Prostate gland (tissue), 2 donors: Measurements from ENCODE around the gene NMNAT3. TPM values are rescaled to one million over a fixed set of nuclear protein-coding genes. Genes with fewer than 3 reads are reported as not detected.

ENCODE experiments used
- DNase-seq: peaks from one replicate; pipeline ENCODE4 v3.0.0-alpha.2; 2019; ENCODE audit warnings: low spot score
- H3K27ac ChIP-seq, 2 donors: fragments of 200-600 bp; sonication (generic); 2 replicates each; pipeline ENCODE4 v1.5.1; 2017 to 2019
- H3K27me3 ChIP-seq: fragments of 200-600 bp; sonication (generic); replicated peaks from 2 replicates; pipeline ENCODE4 v1.5.1; 2019; ENCODE audit not compliant: insufficient read depth
- H3K36me3 ChIP-seq, 2 donors: fragments of 200-600 bp; sonication (generic); 1 replicate in 1 of 2; 2 replicates in 1 of 2; pipeline versions ENCODE4 v1.5.1 to v1.8.1; 2017 to 2019
- H3K4me1 ChIP-seq: fragments of 200-600 bp; sonication (generic); replicated peaks from 2 replicates; pipeline ENCODE4 v1.5.1; 2019
- H3K4me3 ChIP-seq, 2 donors: fragments of 200-600 bp; sonication (generic); 2 replicates each; pipeline ENCODE4 v1.5.1; 2017 to 2019
- H3K9me3 ChIP-seq: fragments of 200-600 bp; sonication (generic); 2 replicates; pipeline ENCODE4 v1.5.1; 2017
- POLR2A ChIP-seq: fragments of 450-650 bp; IDR thresholded peaks from one replicate; pipeline ENCODE4 v1.6.1; 2016; ENCODE audit warnings: antibody characterized with exemption, mild to moderate bottlenecking
- POLR2AphosphoS5 ChIP-seq: sonication (generic); formaldehyde crosslinking; IDR thresholded peaks from one replicate; pipeline ENCODE4 v1.6.1; 2017; ENCODE audit warnings: antibody characterized with exemption
- WGBS: methylation state at CpG from one replicate; pipeline ENCODE4 v1.1.5; 2018; 5-methylcytosine and 5-hydroxymethylcytosine counted together
- intact Hi-C: fragments of 100-400 bp; cut with DNase I; formaldehyde crosslinking; loops from one replicate; pipeline ENCODE4 v1.14.2; 2022
- small RNA-seq, 2 donors: library from RNA; depleted of rRNA; stranded (forward); fragments of <200 nt; gene quantifications; one replicate each; pipeline ENCODE3, GENCODE V24; 2016
- total RNA-seq, 2 donors: library from RNA; depleted of rRNA; stranded (reverse); fragments of >200 nt; gene quantifications; one replicate each; pipeline ENCODE4 v1.1.0, GENCODE V29; 2016
- TF ChIP-seq, protein P1 (sequence below), 4 experiments: fragments of 200-600 bp in 2 of 4; fragments of 450-650 bp in 2 of 4; sonication (generic) in 2 of 4; IDR thresholded peaks; 1 replicate in 3 of 4; 2 replicates in 1 of 4; pipeline ENCODE4 v1.5.1; 2016 to 2019; ENCODE audit warnings: antibody characterized with exemption in 4 of 4, mild to moderate bottlenecking in 2 of 4, moderate library complexity in 2 of 4

Gene NMNAT3
- total RNA-seq, 2 donors from 2014 or later = 11.9 to 15.6 TPM

DNA sequence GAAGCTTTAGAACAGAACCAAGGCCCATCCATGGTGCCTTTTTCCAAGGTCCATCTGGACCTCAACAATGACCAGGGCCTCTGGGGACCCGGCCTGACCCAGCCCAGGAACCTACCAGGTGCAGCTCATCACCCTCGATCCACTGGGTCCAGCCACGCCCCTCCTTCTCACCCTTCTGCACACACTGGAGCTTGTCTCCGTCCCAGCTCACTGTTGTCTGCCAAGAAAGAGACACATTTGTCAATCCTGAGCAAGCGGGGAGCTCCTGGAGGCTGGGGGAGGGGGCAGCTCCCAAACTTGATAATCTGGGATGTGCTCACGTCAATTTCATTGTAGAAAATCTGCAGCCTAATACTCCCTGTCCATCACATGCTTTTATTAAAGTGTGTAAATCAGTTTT lies 159.5 kb downstream of the NMNAT3 start:
- Histone ChIP-seq H3K4me3 (no peak overlapping the region), H3K9me3 (no peaks in the 10 kb centered on the region), H3K27ac (no peak overlapping the region), H3K27me3 (no peaks in the 10 kb centered on the region), H3K36me3 (peaks cover 0 to 3% of the 10 kb centered on the region in 2 donors), H3K4me1 (no peaks in the 10 kb centered on the region)
- TF ChIP-seq POLR2AphosphoS5 (no peak), POLR2A (no peak)
- TF ChIP-seq, protein P1, sequence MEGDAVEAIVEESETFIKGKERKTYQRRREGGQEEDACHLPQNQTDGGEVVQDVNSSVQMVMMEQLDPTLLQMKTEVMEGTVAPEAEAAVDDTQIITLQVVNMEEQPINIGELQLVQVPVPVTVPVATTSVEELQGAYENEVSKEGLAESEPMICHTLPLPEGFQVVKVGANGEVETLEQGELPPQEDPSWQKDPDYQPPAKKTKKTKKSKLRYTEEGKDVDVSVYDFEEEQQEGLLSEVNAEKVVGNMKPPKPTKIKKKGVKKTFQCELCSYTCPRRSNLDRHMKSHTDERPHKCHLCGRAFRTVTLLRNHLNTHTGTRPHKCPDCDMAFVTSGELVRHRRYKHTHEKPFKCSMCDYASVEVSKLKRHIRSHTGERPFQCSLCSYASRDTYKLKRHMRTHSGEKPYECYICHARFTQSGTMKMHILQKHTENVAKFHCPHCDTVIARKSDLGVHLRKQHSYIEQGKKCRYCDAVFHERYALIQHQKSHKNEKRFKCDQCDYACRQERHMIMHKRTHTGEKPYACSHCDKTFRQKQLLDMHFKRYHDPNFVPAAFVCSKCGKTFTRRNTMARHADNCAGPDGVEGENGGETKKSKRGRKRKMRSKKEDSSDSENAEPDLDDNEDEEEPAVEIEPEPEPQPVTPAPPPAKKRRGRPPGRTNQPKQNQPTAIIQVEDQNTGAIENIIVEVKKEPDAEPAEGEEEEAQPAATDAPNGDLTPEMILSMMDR (IDR thresholded peaks at IDR 0.05) = no peak
- DNase-seq = no peak
- intact Hi-C loops = no loop called here
- 65% methylated on average over 6 of the region's 6 CpGs for WGBS

DNA sequence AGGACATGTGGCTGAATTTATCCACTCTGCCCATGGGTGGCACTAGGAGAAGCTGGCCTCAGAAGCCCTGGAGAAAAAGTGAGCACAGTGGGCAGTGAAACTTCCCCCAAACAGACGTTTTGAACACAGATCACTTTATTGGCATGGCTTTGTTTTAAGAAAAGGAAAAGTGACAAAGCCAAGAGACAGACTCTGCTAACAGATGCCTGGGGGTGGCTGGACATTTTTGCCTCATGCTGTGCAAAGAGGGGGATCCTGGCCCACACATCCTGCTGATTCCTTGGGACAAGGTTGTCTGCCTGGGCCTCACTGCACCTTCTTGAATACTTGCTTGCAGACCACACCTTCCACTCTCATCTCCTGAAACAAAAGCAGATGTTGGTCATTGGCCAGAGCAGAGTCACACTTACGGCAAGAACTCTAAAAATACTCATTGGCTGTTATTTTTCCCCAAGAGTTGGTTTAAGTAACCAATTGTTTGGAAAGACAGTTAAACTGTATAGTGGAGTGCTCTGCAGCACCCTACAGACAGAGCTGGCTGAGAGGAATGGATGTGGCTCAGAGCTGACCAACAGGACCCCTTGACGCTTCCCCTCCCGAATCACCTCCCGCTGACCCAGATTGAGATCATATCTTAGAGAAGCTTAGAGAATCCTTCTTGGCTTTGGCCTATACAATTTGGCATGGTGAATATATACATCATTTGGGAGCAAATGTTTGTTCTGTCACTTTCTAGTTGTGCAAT lies 160.3 kb downstream of the NMNAT3 start:
- intact Hi-C loops = no loop called here
- Histone ChIP-seq H3K27ac (no peak overlapping the region), H3K36me3 (peaks cover 0 to 3% of the 10 kb centered on the region in 2 donors), H3K4me1 (no peaks in the 10 kb centered on the region), H3K27me3 (no peaks in the 10 kb centered on the region), H3K4me3 (no peak overlapping the region), H3K9me3 (no peaks in the 10 kb centered on the region)
- TF ChIP-seq POLR2A = no peak
- TF ChIP-seq POLR2AphosphoS5 = no peak
- TF ChIP-seq, protein P1 (IDR thresholded peaks at IDR 0.05) = no peak
- no peak for DNase-seq
- 64% methylated on average over 5 of the region's 5 CpGs for WGBS

DNA sequence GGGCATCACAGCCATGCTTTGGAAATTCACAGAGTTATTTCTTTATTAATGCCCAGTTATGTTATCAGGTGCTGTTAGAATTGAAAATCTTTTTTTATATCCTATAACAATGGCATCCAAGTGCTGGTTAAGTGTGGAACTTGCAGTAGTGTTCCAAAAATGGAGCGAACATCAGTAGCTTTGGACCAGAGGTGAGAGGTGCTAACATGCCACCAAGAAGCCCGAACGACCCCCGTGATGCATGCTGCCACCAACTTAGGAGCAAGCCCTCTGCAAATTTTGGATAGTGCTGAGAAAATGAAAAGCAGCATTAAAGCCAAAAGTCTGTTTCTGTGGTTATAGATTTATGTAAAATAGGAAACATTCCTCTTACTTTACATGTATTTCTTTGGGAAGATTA lies 163.0 kb downstream of the NMNAT3 start:
- DNase-seq = no peak
- intact Hi-C loops = no loop called here
- 98% methylated on average over 4 of the region's 4 CpGs for WGBS
- Histone ChIP-seq H3K27me3 (no peaks in the 10 kb centered on the region), H3K27ac (no peak overlapping the region), H3K9me3 (no peaks in the 10 kb centered on the region), H3K4me1 (no peaks in the 10 kb centered on the region), H3K4me3 (no peak overlapping the region), H3K36me3 (peaks cover 0 to 3% of the 10 kb centered on the region in 2 donors)
- TF ChIP-seq, protein P1 (IDR thresholded peaks at IDR 0.05) = no peak
- no peak for TF ChIP-seq POLR2AphosphoS5
- TF ChIP-seq POLR2A = no peak

Small RNA genes within 50 kb of the gene (small RNA-seq; reads per million reads assigned to genes)
- 0 reads per million in 2 donors for gene RN7SL724P

Other genes with a start within 250 kb of the NMNAT3 start
- gene RBP2, start 201.5 kb downstream of the NMNAT3 start, total RNA-seq = not detected
- 10 to 100 TPM in 1 of 2 donors, 1 to 10 TPM in 1; 7.3 to 53.3 TPM for gene RBP1, start 138.2 kb downstream of the NMNAT3 start, total RNA-seq